GM18520 (cell line): Measurements from ENCODE around the gene SYT9.
"Not testable (repeated sequence)": the region's sequence is repeated elsewhere in the genome, so short reads cannot be mapped to it uniquely, and the experiment has no call there.

Experiments
- ATAC-seq: cut with Tn5 transposase; IDR thresholded peaks from one replicate; pipeline ENCODE4 v1.9.1; 2021; ENCODE audit not compliant: unreplicated experiment

SYT9 gene

DNA sequence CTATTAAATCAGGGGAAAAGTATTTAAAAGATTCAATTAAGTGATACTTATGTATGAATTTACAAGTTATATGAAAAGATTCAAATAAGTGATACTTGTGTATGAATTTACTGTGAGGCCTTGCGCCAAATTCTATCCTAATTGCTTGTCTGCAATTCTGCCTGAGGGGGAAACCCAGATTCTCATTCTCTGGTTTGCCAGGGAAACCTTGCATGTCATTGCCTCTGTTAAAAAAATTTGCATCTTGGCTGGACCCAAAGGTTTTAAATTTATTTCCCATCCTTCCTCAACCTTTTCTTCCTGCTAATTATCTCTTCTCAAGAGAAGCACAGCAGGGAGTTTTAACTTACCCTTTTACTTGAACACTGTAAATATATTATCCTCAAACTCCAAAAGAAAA, 247.4 kb downstream of the SYT9 start:
- no peak for ATAC-seq

DNA sequence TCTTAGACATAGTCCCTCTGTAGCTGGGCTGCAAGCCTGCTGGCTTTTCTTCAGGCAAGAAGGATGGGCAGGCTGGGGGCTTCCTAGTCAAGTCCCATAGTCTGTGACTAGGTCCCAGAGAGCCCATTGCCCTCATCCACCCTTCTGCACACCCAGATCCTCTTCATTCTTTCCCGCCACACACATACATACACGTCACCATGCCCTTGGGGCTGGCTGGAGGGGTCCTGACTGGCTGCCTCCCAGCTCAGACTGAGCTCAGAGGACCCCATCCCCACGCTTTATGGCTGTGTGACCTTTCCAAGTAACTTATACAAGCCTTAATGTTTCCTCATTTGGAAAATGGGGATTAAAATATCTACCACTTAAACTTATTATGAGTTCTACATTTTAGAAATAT, 248.5 kb downstream of the SYT9 start:
- no peak for ATAC-seq

DNA sequence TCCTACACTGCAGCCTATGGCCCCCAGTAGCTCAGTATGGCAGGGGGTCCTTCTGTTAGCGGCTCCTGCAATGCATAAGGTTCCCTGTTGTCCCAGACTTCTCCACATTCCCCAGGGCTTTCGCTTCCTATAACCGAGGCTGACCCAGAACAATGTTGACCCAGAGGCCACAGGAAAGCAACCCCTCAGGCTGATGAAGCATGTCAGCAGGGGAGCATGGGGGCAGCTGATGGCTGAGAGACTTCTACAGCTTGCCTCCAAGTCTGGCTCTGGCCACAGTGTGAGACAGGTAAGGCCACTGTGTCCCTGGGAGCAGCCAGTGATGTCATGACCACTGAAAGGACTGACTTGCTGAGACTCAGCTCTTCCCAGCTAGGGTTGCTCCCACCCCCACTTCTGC, 249.5 kb downstream of the SYT9 start:
- ATAC-seq: no peak

- ATAC-seq: no peak
Observed at GRCh38 chr11:7501894-7502293, 250.2 kb downstream of the SYT9 start.

DNA sequence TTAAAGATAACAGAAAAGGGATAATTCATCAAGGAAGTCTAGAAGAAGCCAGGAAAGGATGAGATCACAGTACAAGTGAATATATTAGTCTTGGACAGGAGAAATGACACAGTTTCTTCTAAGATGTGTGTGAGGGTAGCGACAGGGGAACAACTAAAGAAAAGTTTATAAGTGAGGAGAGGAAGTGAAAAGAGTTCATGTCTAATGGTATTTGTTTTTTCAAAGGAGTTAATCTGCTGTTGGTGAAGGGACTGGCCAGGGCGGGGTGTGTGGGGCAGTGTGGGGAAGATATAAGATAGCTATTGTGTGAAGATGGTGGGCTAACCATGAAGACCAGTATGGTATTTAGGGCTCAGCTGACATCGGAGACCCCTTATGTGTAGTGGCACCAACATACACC, 254.5 kb downstream of the SYT9 start:
- ATAC-seq: no peak

GRCh38 chr11:7508087-7508486, 256.4 kb downstream of the SYT9 start:
- no peak for ATAC-seq

- no peak for ATAC-seq
Observed at GRCh38 chr11:7509966-7510365, 258.3 kb downstream of the SYT9 start.

DNA sequence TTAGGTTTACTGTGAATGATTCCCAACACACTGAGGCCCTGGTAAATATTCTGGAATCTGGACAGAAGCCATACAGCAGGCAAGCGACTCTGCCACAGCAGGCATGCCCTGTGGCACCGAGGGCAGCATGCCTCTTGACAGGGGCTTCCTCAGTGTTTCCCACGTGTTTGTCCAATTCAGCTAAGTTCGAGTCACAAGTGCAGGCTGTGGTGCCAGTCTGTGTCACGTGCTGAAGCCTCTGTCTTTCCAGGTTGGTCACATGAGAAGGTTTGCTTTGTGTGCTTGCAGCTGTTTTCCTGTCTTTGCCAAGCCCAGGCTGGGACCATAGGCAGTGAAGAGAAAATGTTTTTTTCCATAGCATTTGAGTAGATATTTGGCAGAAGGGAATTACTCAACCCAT, 259.7 kb downstream of the SYT9 start:
- ATAC-seq: no peak

DNA sequence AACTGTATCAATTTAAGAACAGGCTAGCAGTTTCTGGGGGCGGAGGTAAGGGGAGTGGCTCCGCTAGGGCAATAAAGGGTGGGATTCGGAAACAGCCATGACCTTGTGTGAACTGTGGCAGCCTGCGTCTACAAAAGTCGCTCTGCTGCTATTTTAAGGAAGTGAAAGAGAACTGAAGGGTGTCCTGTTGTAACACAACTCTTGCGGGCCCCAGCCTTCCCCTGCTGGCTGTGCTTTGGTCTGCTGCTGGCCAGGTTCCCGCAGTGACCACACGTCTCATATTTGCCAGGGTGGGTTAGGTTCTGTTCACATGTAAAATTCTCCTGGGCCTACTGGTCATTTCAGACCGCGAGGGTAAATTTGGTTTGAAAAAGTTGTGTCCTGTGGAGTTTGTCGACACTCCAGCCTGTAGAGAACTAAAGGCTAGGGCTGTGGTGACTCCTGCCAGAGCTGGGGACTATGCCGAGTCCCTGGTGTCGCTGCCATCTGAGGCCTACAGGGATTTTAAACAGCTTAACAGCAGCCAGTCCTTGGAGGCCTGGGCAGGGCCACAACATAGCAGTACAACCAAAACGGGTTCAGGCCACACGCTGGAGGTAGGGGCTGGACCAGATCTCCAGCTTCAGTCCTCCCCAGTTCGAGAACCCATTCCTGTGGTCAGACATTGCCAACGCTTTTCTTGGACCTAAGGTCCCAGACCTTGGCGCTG, 261.0 kb downstream of the SYT9 start:
- peak; percentile 50 for ATAC-seq

DNA sequence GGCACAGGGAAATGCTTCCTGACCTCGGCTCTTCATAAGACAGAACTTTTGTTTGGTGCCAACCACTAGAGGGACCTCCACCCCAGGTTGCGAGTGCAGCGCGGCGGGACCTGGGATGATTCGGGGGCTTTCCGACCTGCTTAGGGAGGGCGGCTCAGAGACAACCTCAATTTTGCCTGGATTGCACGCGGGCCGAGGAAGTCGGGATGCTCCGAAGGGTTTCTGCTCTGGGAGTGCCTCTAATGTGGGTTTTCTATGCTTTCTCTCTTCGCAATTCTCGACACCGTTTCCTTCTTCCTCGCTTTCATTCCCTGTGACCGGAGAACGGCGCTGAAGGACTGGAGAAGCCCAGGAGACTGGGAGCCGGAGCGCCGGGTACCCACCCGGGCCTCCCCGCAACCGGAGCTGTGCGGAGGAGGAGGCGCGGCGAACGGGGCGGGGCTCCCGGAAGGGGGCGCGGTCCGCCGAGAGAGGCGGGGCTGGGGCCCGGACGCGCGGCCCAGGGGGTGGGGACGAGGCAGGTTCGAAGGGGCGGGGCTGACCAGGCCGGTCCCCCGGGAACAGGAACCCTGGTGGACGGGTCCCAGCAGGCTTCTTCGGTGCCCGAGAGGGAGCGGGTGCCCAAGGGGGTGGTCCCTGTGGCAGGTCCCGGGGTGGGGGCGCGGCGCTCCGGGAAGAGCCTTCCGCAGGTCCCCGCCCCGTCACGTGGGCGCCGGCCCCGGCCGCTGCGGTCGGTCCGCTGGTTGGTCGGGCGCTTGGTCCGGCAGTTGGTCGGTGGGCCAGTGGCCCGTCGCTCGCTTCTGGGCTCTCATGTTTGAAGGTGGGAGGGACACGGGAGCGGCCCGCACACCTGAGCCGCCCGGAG, 261.8 kb downstream of the SYT9 start, which contains the start of gene PPFIBP2:
PPFIBP2 (plus strand) TSS at position 766 of the 865 bp plus-strand sequence. CDS start 35,477 bp downstream, outside the sequence.
- ATAC-seq: peak; percentile 38

- no peak for ATAC-seq
Observed at GRCh38 chr11:7514099-7514591, 262.4 kb downstream of the SYT9 start.

GRCh38 chr11:7515447-7515886, 263.8 kb downstream of the SYT9 start:
- ATAC-seq: no peak

- no peak for ATAC-seq
Observed at GRCh38 chr11:7516475-7516874, 264.8 kb downstream of the SYT9 start.

GRCh38 chr11:7517743-7518142, 266.0 kb downstream of the SYT9 start:
- not testable (repeated sequence) for ATAC-seq
